Glomerular visceral epithelial cell (primary cell): ENCODE results near the gene SOCS3.
A peak's percentile ranks its signal among the peaks of the same experiment; 100 is the strongest.

Experiments
- DNase-seq: peaks from one replicate; pipeline ENCODE4 v3.0.0-alpha.2; 2016; ENCODE audit errors: extremely low spot score

SOCS3 gene

GRCh38 chr17:78390241-78391050 lies 30.6 kb upstream of the SOCS3 start:
- peak; percentile 99 for DNase-seq

DNA sequence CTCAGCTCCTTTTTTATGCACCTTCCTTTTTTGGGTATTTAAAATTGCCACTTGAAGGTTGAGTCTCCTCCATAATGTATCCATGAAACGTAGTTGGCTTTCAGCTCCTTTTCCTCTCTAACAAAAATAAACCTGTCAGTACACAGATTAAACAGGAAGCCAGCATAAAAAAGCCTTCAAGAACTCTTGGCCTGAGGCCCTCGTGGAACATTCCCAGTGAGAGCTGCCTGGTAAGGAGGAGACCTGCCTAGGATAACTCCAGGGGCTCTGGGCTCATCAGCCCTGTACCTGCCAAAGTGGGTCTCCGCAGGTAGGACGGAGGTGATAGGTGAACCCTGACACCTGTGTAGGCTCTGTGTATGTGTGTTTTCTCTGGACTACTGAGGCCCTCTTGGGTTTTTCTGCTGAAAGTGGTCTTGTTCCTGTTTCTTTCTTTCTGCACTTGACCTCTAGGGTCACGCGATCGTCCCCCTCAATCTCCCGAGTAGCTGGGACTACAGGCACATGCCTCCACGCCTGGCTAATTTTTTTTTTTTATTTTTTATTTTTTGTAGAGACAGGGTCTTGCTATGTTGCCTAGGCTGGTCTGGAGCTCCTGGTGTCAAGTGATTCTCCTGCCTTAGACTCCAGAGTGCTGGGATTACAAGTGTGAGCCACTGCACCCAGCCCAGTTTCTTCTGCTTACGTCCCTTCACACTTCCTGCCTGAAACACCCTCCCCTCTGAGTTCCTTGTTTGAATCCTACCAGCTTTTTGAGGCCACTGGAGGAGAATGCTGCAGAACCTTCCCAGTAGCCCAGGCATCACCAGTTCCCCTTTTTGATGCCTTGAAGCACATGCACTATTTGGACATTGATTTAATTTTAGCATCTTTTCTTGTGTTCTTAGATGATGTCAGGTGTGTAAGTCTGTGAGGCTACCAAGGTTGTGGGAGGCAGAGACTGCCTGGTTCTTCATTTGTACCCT lies 28.4 kb upstream of the SOCS3 start:
- DNase-seq, result no peak

DNA sequence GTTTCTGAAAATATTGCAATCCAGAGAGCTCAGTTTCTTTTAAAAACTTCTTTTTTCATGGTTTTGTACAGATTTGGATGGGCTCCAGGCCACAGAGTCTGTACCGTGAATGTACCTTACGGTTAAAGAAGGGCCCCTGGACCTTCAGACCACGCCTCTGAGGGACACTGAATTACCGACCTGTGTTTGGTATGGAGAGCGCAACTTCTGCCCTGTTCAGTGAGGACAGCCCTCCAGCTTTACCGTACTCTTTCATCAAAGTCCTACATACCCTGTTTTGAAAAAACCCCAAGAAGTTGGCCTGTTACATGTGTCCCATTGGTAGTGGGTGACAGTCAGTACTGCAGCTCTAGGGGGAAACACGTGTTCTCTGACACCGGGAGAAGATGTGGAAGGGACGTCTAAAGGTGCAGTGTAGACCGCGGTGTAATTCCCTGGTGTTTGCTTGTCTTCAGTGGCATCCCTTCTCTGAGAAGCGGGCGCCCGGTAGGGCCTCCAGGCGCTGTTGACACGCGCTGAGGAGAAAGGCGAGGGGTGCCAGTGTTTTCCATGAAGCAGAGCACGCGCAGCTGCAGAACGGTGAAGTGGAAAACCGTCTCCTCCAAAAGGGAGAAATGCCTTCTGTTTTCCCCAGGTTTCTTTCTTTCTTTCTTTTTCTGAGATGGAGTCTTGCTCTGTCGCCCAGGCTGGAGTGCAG lies 24.8 kb upstream of the SOCS3 start:
- DNase-seq, result no peak

GRCh38 chr17:78383725-78384471 lies 24.0 kb upstream of the SOCS3 start:
- DNase-seq, result peak; percentile 88

DNA sequence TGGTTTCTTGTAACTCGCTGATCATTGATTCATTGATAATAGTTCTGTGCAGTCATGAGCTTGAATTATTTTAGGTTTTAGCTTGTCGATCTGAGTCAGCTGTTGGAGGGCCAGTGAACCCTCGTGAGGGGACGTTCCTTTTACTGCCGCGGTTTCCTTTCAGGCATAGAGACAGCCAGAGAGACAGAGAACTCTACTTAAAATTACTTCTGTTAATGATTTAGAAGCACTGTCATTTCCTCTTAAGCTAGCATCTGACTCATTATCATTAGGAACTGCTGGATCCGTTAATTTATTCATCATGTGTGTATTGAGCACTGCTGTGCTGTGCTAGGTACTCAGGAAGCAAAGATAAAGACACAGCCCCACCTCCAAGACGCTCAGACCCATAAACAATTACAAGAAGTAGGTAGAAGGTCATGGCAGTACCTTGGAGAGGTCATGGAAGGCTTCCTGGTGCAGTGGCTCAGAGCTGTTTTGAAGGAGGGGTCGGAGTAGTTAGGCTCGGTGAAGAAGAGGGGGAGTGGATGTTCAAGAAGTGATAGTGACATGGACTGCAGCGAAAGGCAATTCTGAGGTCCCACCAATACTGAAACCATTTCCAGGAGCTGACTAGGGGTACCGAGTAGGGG lies 21.8 kb upstream of the SOCS3 start:
- no peak for DNase-seq

- no peak for DNase-seq
Observed at GRCh38 chr17:78380370-78380769, 20.5 kb upstream of the SOCS3 start.

DNA sequence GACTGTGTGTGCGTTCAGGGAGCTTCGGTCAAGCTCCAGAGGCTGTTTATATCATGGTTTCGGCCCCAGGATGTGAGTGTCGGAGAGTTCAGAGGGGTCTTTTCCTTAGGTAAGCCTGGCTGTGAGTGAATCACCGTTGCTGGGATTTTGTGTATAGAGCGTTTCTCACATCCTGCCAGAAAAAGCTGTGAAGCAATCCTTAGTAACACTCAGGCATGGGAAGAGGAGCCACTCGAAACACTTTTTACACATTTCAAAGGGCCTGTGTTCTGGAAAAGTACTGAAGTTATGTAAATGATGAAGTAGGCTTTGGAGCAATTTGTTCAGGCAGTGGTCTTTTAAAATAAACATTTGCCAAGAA lies 19.2 kb upstream of the SOCS3 start:
- DNase-seq, result peak; percentile 66

DNA sequence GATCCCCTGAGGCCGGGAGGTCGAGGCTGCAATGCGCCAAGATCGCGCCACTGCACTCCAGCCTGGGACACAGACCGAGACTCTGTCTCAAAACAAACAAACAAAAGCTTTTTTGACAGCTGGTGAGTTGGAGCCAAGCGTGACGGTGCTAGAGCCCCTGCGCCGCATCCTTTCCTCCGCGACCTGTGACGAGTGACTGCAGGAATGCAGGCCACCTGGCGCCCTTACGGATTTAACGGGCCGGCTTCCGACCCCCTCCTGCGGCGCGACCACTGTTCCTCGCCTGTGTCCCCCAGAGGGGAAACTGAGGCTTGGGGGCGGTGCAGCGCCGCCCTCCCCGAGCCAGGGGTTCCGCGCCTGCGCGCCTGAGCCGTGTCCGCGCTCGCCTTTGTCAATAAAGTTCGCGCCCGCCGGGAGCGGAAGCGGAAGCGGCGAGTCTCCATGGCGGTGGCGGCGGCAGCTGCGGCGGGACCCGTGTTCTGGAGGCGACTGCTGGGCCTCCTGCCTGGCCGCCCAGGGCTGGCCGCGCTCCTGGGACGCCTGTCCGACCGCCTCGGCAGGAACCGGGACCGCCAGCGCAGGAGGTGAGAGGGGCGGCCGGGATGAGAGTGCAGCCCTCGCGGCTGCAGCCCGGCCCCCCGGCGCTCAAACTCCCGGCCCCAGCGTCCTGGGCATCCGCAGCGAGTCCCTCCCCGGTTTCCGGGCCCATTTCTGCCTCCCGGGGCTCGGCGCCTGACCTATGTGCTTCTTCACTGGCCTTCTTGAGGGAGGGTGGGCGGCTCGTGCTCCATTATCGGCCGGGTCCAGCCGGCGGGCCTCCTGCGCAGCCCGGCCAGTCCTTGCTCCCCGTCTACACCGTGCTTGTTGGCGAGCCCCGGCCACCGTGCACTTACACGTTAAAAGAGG lies 18.6 kb upstream of the SOCS3 start, which contains the start of gene PGS1:
PGS1 (plus strand) TSS at position 425 of the 906 bp plus-strand sequence; CDS start at position 442, 17 bp downstream.
- peak; percentile 68 for DNase-seq

DNA sequence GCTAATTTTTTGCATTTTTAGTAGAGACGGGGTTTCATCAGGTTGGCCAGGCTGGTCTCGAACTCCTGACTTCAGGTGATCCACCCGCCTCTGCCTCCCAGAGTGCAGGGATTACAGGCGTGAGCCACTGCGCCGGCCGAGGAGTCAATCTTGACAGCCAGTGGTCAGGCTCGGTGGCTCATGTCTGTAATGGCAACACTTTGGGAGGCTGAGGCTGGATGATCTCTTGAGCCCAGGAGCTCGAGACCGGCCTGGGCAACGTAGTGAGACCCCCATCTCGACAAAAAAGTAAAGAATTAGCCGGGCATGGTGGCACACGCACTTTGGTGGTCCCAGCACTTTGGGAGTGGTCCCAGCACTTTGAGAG lies 18.0 kb upstream of the SOCS3 start:
- DNase-seq, result no peak

DNA sequence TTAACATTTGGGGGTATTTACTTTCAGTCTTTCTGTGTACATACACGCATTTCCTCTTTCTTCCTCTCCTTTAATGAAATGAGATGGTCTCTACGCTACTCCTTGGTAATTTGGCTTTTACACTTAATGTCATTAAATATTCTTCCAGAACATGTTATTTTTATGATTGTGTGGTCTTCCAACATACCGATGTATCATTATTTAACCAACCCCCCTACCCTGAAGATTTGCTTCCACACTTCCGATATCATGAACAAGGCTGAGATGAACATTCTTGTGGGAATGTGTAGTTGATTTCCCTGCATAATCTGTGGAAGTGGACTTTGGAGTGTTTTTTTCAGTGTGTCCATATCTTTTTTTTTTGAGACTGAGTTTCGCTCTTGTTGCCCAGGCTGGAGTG lies 16.3 kb upstream of the SOCS3 start:
- no peak for DNase-seq

GRCh38 chr17:78375401-78376151 lies 15.7 kb upstream of the SOCS3 start:
- peak; percentile 88 for DNase-seq

GRCh38 chr17:78374631-78375274 lies 14.9 kb upstream of the SOCS3 start:
- peak; percentile 82 for DNase-seq

- DNase-seq, result no peak
Observed at GRCh38 chr17:78374189-78374588, 14.3 kb upstream of the SOCS3 start.

DNA sequence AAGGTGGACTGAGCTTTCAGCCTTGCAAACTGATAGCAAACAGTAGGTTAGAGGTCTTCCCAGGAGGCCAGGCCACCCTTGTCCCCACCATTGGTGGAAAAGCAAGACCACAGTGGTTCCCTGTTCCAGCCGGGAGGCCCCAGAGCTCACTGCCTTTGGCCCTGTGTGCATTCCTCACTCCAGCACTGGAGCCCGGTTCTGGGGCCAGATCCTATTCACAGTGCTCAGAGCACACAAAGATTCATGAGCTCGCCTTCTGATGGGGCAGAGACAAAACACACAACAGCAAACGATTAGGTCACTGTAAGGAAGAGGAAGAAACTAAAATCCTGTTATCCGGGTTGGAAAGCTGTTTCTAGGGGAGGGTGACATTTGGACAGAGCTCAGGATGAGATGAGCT lies 13.0 kb upstream of the SOCS3 start:
- DNase-seq, result no peak

- DNase-seq, result no peak
Observed at GRCh38 chr17:78371056-78371455, 11.2 kb upstream of the SOCS3 start.

DNA sequence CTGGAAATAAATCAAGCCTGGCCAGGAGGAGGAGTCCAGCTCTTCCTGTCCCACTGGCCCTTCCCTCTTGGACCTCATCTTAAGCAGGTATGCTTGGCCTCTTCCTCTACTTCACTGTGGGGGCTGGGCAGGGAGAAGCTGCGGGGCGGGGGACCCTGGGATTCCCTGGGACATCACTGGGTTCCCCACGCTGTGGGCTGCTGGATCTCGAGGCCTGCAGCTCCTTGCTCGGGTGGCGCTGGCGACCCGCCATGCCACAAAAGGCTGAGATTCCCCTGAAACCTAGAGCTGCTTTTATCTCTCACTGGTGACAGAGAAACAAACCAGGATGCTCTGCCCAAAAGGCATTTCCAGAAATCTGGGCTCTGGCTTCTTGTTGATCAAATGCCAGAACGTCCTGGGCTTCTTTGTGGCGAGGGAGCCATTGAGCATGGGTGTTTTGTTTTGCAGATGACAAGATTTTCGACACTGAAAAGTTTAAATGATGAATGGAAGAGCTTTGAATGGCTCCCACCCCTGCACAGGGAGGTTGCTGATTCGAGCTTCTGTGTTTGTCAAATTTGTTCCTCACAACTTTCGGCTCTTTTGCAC lies 10.0 kb upstream of the SOCS3 start:
- no peak for DNase-seq

DNA sequence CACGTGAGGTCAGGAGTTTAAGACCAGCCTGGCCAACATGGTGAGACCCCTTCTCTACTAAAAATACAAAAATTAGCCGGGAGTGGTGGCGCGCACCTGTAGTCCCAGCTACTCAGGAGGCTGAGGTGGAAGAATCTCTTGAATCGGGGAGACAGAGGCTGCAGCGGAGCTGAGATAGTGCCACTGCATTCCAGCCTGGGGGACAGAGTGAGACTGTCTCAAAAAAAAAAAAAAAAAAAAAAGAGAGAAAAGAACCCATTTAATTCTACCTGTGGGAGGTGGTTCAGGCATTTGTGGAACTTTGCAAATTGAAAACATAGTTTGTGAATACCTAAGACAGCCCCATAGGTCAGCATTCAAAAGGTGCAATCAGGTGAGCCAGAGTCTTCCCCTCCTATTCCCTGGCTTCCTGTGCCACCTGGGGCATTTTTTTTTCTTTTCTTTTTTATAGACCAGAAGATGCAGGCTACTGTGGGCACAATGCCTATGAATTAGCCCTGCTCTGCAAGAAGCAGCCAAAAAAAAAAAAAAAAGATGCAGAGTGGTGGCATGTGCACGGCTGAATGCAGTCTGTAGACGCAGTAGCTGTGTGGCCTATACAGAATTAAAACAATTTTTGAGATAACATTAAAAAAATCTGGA lies 9.1 kb upstream of the SOCS3 start:
- DNase-seq, result no peak

GRCh38 chr17:78368348-78368747 lies 8.5 kb upstream of the SOCS3 start:
- no peak for DNase-seq
